B cell (primary cell): ENCODE measurements around the gene CCDC171. TPM values are rescaled to one million over a fixed set of nuclear protein-coding genes. Genes with fewer than 3 reads are reported as not detected.

Experiments used
- ATAC-seq: fragments of 200-7000 bp; cut with Tn5 transposase; one replicate; pipeline ENCODE4 v1.10.0; 2021; ENCODE audit warnings: low read depth, mild to moderate bottlenecking, moderate number of reproducible peaks, moderate library complexity
- CTCF ChIA-PET: fragments of 350-600 bp; sonication (Branson Sonifier 250); formaldehyde crosslinking; loops from one replicate; lab custom pipeline; 2021; ENCODE audit warnings: antibody characterized with exemption, inconsistent platforms; lab: Charles Lee
- POLR2A ChIA-PET: fragments of 350-600 bp; sonication (Branson Sonifier 250); formaldehyde crosslinking; loops from one replicate; lab custom pipeline; 2021; ENCODE audit warnings: antibody characterized with exemption; lab: Charles Lee
- DNase-seq: peaks from one replicate; pipeline ENCODE4 v3.0.0; 2013
- H2AFZ ChIP-seq: 2 replicates; pipeline ENCODE4 v1.6.1; 2012; ENCODE audit warnings: mild to moderate bottlenecking, low read depth, low read length; ENCODE audit not compliant: insufficient read depth, poor library complexity, severe bottlenecking
- H3K27ac ChIP-seq, 2 donors: 1 replicate in 1 of 2; 2 replicates in 1 of 2; pipeline ENCODE4 v1.5.1; 2012 to 2013; ENCODE audit warnings: low read length in 2 of 2, mild to moderate bottlenecking in 2 of 2, moderate library complexity in 1 of 2
- H3K27me3 ChIP-seq, 4 experiments: fragments of 200-600 bp in 1 of 4; sonication (generic) in 1 of 4; replicated peaks in 1 of 4; 1 replicate in 2 of 4; 2 replicates in 2 of 4; pipeline versions ENCODE4 v1.6.1 to v1.7.0; 2013 to 2016; ENCODE audit warnings: low read length in 3 of 4, mild to moderate bottlenecking in 2 of 4, mixed read lengths in 1 of 4, moderate library complexity in 1 of 4; ENCODE audit not compliant: insufficient read depth in 4 of 4, control insufficient read depth in 3 of 4; ENCODE audit errors: control extremely low read depth in 1 of 4
- H3K36me3 ChIP-seq, 2 experiments: replicated peaks in 1 of 2; 1 replicate in 1 of 2; 2 replicates in 1 of 2; pipeline versions ENCODE4 v1.6.1 to v1.7.1; 2013; ENCODE audit warnings: low read length in 1 of 2; ENCODE audit not compliant: insufficient read depth in 2 of 2, control insufficient read depth in 1 of 2; ENCODE audit errors: control extremely low read depth in 1 of 2, extremely low read depth in 1 of 2
- H3K4me1 ChIP-seq, 2 donors: fragments of 200-600 bp in 1 of 2; sonication (generic) in 1 of 2; 1 replicate in 1 of 2; 2 replicates in 1 of 2; pipeline versions ENCODE4 v1.5.1 to v1.6.1; 2013 to 2017; ENCODE audit warnings: low read length in 2 of 2; ENCODE audit not compliant: control insufficient read depth in 2 of 2, insufficient read depth in 2 of 2
- H3K4me2 ChIP-seq: replicated peaks from 2 replicates; pipeline ENCODE3; 2012; ENCODE audit warnings: mild to moderate bottlenecking, low read depth, low read length; ENCODE audit not compliant: poor library complexity, severe bottlenecking
- H3K4me3 ChIP-seq, 5 experiments: fragments of 200-600 bp in 1 of 5; sonication (generic) in 1 of 5; 1 replicate in 3 of 5; 2 replicates in 2 of 5; pipeline versions ENCODE4 v1.5.1 to v1.7.0; 2011 to 2016; ENCODE audit warnings: low read length in 4 of 5, mild to moderate bottlenecking in 4 of 5, low read depth in 2 of 5, control low read depth in 1 of 5, moderate library complexity in 1 of 5; ENCODE audit not compliant: insufficient read depth in 1 of 5; ENCODE audit errors: control extremely low read depth in 1 of 5, extremely low read depth in 1 of 5
- H3K79me2 ChIP-seq: fragments of 200-600 bp; sonication (generic); one replicate; pipeline ENCODE4 v1.6.0; 2016; ENCODE audit warnings: low read length; ENCODE audit not compliant: control insufficient read depth, insufficient read depth
- H3K9ac ChIP-seq: fragments of 200-600 bp; sonication (generic); 2 replicates; pipeline ENCODE4 v1.6.1; 2017; ENCODE audit warnings: mild to moderate bottlenecking, low read length, moderate library complexity
- H3K9me3 ChIP-seq, 3 donors: one replicate each; pipeline versions ENCODE4 v1.6.1 to v1.7.1; 2013; ENCODE audit warnings: low read length in 2 of 3; ENCODE audit not compliant: control insufficient read depth in 2 of 3, insufficient read depth in 1 of 3; ENCODE audit errors: control extremely low read depth in 1 of 3
- H4K20me1 ChIP-seq: 2 replicates; pipeline ENCODE4 v1.6.0; 2012; ENCODE audit warnings: mild to moderate bottlenecking, low read length; ENCODE audit not compliant: insufficient read depth, control insufficient read depth, poor library complexity, severe bottlenecking
- H3K27ac Mint-ChIP-seq: one replicate; pipeline ENCODE4 v1.8.0; 2021; ENCODE audit warnings: mixed read lengths
- H3K27me3 Mint-ChIP-seq: one replicate; pipeline ENCODE4 v1.8.0; 2021; ENCODE audit warnings: mixed read lengths
- H3K4me1 Mint-ChIP-seq: one replicate; pipeline ENCODE4 v1.8.0; 2021; ENCODE audit warnings: mixed read lengths
- H3K4me3 Mint-ChIP-seq: one replicate; pipeline ENCODE4 v1.8.0; 2021; ENCODE audit warnings: mixed read lengths
- H3K9me3 Mint-ChIP-seq: one replicate; pipeline ENCODE4 v1.8.0; 2022; ENCODE audit warnings: mixed read lengths; ENCODE audit not compliant: insufficient read depth
- CTCF ChIP-seq: fragments of 200-600 bp; IDR thresholded peaks from one replicate; pipeline ENCODE4 v1.8.0; 2022; ENCODE audit warnings: antibody characterized with exemption, mild to moderate bottlenecking
- EZH2 ChIP-seq: IDR thresholded peaks from 2 replicates; pipeline ENCODE4 v1.6.1; 2012; ENCODE audit warnings: borderline replicate concordance, low read depth, mild to moderate bottlenecking, moderate library complexity, low read length; ENCODE audit not compliant: insufficient read depth, poor library complexity, severe bottlenecking
- WGBS: methylation state at CpG from one replicate; pipeline ENCODE4 v1.1.5; 2013; ENCODE audit warnings: missing lambda C conversion rate; ENCODE audit not compliant: insufficient coverage; 5-methylcytosine and 5-hydroxymethylcytosine counted together
- intact Hi-C: fragments of 100-400 bp; cut with micrococcal nuclease; formaldehyde crosslinking; loops from one replicate; pipeline ENCODE4 v1.10.0; 2022
- polyA plus RNA-seq: library from polyadenylated mRNA; depleted of rRNA; stranded (reverse); fragments of >200 nt; gene quantifications from 2 replicates; pipeline ENCODE4 v1.2.3, GENCODE V29; 2012
- total RNA-seq, 2 donors: library from RNA; stranded (reverse); fragments of 120-200 nt in 1 of 2; gene quantifications; 1 replicate in 1 of 2; 2 replicates in 1 of 2; pipeline versions ENCODE4 v1.2.3 to v1.2.4, GENCODE V29; 2013 to 2022

CCDC171 gene
- total and polyA plus RNA-seq, 2 donors (not counting 1 experiment from before 2014, with no cell fraction given), result 0.22 to 6.3 TPM

DNA sequence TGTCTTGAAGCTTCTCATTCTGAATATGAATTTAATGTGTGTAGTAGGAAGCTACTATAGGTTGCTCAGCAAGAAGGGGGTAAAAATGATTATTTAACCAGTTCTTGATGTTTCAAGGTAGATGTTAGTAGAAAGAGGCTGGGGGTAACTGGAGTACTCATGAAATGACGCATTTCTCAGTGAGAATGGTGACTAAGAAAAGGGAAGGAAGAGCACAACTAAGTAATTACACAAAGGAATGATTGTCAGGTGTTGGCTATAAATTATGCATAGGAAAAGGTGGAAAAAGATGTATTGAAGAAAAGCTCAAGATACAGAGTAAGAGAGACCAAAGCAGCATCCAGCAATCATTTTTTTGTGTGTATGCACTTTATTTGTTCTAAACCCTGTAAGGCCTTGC, 40.6 kb upstream of the CCDC171 start:
- H3K27me3 ChIP-seq, result no peaks in the 10 kb centered on the region
- peaks cover 20% of the 10 kb centered on the region for H4K20me1 ChIP-seq
- Mint-ChIP-seq H3K27ac (peak overlapping the region; percentile 67), H3K9me3 (no peaks in the 10 kb centered on the region), H3K4me3 (peak overlapping the region; percentile 66), H3K4me1 (peaks cover 47% of the 10 kb centered on the region), H3K27me3 (no peaks in the 10 kb centered on the region)
- ChIA-PET CTCF (interaction anchor here (1.4 to 3.0 kb wide), 3 partner anchors 14 to 89 kb away, joined by 3 to 13 read pairs (median 4); partner anchors contain the start of gene CCDC171), POLR2A (interaction anchor here (1.1 to 1.2 kb wide), 2 partner anchors 39 to 41 kb away, joined by 4 to 7 read pairs; partner anchors contain the start of gene CCDC171)
- peak overlapping the region; percentile 17 for H3K4me2 ChIP-seq
- H3K79me2 ChIP-seq, result peaks cover 27% of the 10 kb centered on the region
- peak overlapping the region; percentile 41 to 60 for H3K27ac ChIP-seq
- H3K4me3 ChIP-seq, result no peak overlapping the region
- H3K9ac ChIP-seq, result no peak overlapping the region
- WGBS, result no CpG with 5 or more reads among the region's 1 CpG
- H3K4me1 ChIP-seq, result peaks cover 30 to 38% of the 10 kb centered on the region in 2 donors
- peaks cover 0 to 1% of the 10 kb centered on the region in 2 experiments for H3K36me3 ChIP-seq
- TF ChIP-seq CTCF, result no peak
- TF ChIP-seq EZH2, result no peak
- H2AFZ ChIP-seq, result peak overlapping the region; percentile 30
- intact Hi-C loops, result no loop called here
- no peaks in the 10 kb centered on the region for H3K9me3 ChIP-seq
- DNase-seq (peak; percentile 33), ATAC-seq (no peak)

- no peak for TF ChIP-seq EZH2
- TF ChIP-seq CTCF, result no peak
- ATAC-seq (no peak), DNase-seq (peak; percentile 21)
- H3K9ac ChIP-seq, result no peak overlapping the region
- peaks cover 30 to 38% of the 10 kb centered on the region in 2 donors for H3K4me1 ChIP-seq
- H3K27me3 Mint-ChIP-seq, result no peaks in the 10 kb centered on the region
- no peaks in the 10 kb centered on the region for H3K36me3 ChIP-seq
- H3K27ac Mint-ChIP-seq, result peak overlapping the region; percentile 83
- H3K27me3 ChIP-seq, result no peaks in the 10 kb centered on the region
- H3K9me3 Mint-ChIP-seq, result no peaks in the 10 kb centered on the region
- H3K4me2 ChIP-seq, result peak overlapping the region; percentile 17
- peaks cover 43% of the 10 kb centered on the region for H3K4me1 Mint-ChIP-seq
- peak overlapping the region; percentile 15 to 60 for H3K27ac ChIP-seq
- peak overlapping the region; percentile 58 for H2AFZ ChIP-seq
- H3K9me3 ChIP-seq, result no peaks in the 10 kb centered on the region
- CTCF ChIA-PET, result interaction anchor here (0.6 to 3.0 kb wide), 4 partner anchors 14 to 89 kb away, joined by 3 to 13 read pairs (median 4); partner anchors contain the start of gene CCDC171
- H3K79me2 ChIP-seq, result peaks cover 25% of the 10 kb centered on the region
- POLR2A ChIA-PET, result interaction anchor here (1.1 to 1.2 kb wide), 2 partner anchors 39 to 40 kb away, joined by 4 to 7 read pairs; partner anchors contain the start of gene CCDC171
- H3K4me3 Mint-ChIP-seq, result no peak overlapping the region
- intact Hi-C loops, result no loop called here
- H4K20me1 ChIP-seq, result peaks cover 20% of the 10 kb centered on the region
- H3K4me3 ChIP-seq, result no peak overlapping the region
- WGBS, result no CpG with 5 or more reads among the region's 3 CpGs
Observed at GRCh38 chr9:15512889-15513288, 40.0 kb upstream of the CCDC171 start.
